Right lobe of liver (tissue), 6 donors: ENCODE measurements around the gene BAZ1B. TPM values are rescaled to one million over a fixed set of nuclear protein-coding genes. Genes with fewer than 3 reads are reported as not detected.
A peak's percentile ranks its signal among the peaks of the same experiment; 100 is the strongest.

Experiments used
- ATAC-seq, 4 donors: fragments of 200-7000 bp; cut with Tn5 transposase; one replicate each; pipeline ENCODE4 v1.9.1; 2020; ENCODE audit warnings: mild to moderate bottlenecking in 4 of 4, moderate library complexity in 4 of 4
- DNase-seq, 3 donors: peaks; one replicate each; pipeline ENCODE4 v3.0.0-alpha.2; 2020
- H3K27ac ChIP-seq, 3 donors: fragments of 200-600 bp; one replicate each; pipeline ENCODE4 v1.8.0; 2022
- H3K27me3 ChIP-seq, 2 donors: fragments of 200-600 bp; one replicate each; pipeline ENCODE4 v1.8.0; 2022
- H3K36me3 ChIP-seq, 4 donors: fragments of 200-600 bp; sonication (generic) in 1 of 4; one replicate each; pipeline versions ENCODE4 v1.5.1 to v1.8.0; 2017 to 2022; ENCODE audit warnings: control low read depth in 1 of 4
- H3K4me1 ChIP-seq, 4 donors: fragments of 200-600 bp; sonication (generic) in 1 of 4; one replicate each; pipeline versions ENCODE4 v1.5.1 to v1.8.0; 2017 to 2022; ENCODE audit warnings: control low read depth in 1 of 4
- H3K4me3 ChIP-seq, 3 donors: fragments of 200-600 bp; one replicate each; pipeline ENCODE4 v1.8.0; 2022
- H3K9me3 ChIP-seq, 4 donors: fragments of 200-600 bp; sonication (generic) in 1 of 4; one replicate each; pipeline versions ENCODE4 v1.5.1 to v1.8.0; 2017 to 2022; ENCODE audit warnings: control low read depth in 1 of 4
- POLR2A ChIP-seq: fragments of 450-650 bp; IDR thresholded peaks from one replicate; pipeline ENCODE4 v1.6.1; 2017; ENCODE audit warnings: antibody characterized with exemption, mild to moderate bottlenecking
- WGBS: methylation state at CpG from one replicate; pipeline ENCODE4 v1.1.6; 2018; ENCODE audit warnings: low coverage, low lambda C conversion rate; ENCODE audit not compliant: insufficient coverage; ENCODE audit errors: missing lambda C conversion rate; 5-methylcytosine and 5-hydroxymethylcytosine counted together
- intact Hi-C, 2 donors: fragments of 100-400 bp; cut with DNase I; formaldehyde crosslinking; loops; one replicate each; pipeline versions ENCODE4 v1.11.2 to v1.14.1; 2022
- total RNA-seq, 6 experiments: library from RNA; depleted of rRNA in 2 of 6; stranded (reverse); fragments of >200 nt in 2 of 6; fragmentation: NEBNext Ultra II Directional in 3 of 6; extraction: Animal tissue kit (Norgen Biotek cat#: 25700) in 3 of 6; gene quantifications; one replicate each; pipeline versions ENCODE4 v1.1.0 to v1.2.4, GENCODE V29; 2016 to 2023
- TF ChIP-seq, protein P1 (sequence below), 4 donors: fragments of 200-600 bp in 3 of 4; fragments of 450-650 bp in 1 of 4; IDR thresholded peaks; one replicate each; pipeline versions ENCODE4 v1.5.1 to v1.8.0; 2016 to 2022; ENCODE audit warnings: antibody characterized with exemption in 4 of 4, mild to moderate bottlenecking in 2 of 4
- donor health status: DM: no; HTN: yes; CAD: no.
- donor health status: DM: no; HTN: no; CAD: no.
- donor health status: DM: no; HTN: no; CAD: no.
- donor health status: DM: no; HTN: yes; CAD: no.
- donor health status: DM: no; HTN: yes; CAD: no.

The BAZ1B gene
- total RNA-seq, 6 experiments from 2014 or later = 19.3 to 26.2 (median 25.0) TPM

- Histone ChIP-seq H3K27ac (no peak overlapping the region), H3K9me3 (no peaks in the 10 kb centered on the region), H3K27me3 (no peaks in the 10 kb centered on the region), H3K4me1 (peaks cover 0 to 27% (median 13%) of the 10 kb centered on the region in 4 donors), H3K4me3 (no peak overlapping the region), H3K36me3 (peaks cover 0 to 32% (median 14%) of the 10 kb centered on the region in 4 donors)
- TF ChIP-seq, protein P1, sequence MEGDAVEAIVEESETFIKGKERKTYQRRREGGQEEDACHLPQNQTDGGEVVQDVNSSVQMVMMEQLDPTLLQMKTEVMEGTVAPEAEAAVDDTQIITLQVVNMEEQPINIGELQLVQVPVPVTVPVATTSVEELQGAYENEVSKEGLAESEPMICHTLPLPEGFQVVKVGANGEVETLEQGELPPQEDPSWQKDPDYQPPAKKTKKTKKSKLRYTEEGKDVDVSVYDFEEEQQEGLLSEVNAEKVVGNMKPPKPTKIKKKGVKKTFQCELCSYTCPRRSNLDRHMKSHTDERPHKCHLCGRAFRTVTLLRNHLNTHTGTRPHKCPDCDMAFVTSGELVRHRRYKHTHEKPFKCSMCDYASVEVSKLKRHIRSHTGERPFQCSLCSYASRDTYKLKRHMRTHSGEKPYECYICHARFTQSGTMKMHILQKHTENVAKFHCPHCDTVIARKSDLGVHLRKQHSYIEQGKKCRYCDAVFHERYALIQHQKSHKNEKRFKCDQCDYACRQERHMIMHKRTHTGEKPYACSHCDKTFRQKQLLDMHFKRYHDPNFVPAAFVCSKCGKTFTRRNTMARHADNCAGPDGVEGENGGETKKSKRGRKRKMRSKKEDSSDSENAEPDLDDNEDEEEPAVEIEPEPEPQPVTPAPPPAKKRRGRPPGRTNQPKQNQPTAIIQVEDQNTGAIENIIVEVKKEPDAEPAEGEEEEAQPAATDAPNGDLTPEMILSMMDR (IDR thresholded peaks at IDR 0.05) = no peak
- TF ChIP-seq POLR2A = no peak
- ATAC-seq = no peak
- intact Hi-C loops = no loop called here
- no peak for DNase-seq
- 88% methylated on average over 6 of the region's 6 CpGs for WGBS
Measured at GRCh38 chr7:73517241-73517995, 4.7 kb downstream of the BAZ1B start.

GRCh38 chr7:73515178-73515577, 6.9 kb downstream of the BAZ1B start:
- Histone ChIP-seq H3K27me3 (no peaks in the 10 kb centered on the region), H3K4me1 (peaks cover 0 to 19% (median 8%) of the 10 kb centered on the region in 4 donors), H3K27ac (no peak overlapping the region), H3K4me3 (no peak overlapping the region), H3K36me3 (peaks cover 0 to 38% (median 18%) of the 10 kb centered on the region in 4 donors), H3K9me3 (no peaks in the 10 kb centered on the region)
- intact Hi-C loops = no loop called here
- no peak for ATAC-seq
- DNase-seq = no peak
- no peak for TF ChIP-seq POLR2A
- TF ChIP-seq, protein P1 (IDR thresholded peaks at IDR 0.05) = no peak
- 89% methylated on average over 3 of the region's 3 CpGs for WGBS

GRCh38 chr7:73512018-73512780, 9.9 kb downstream of the BAZ1B start:
- Histone ChIP-seq H3K27ac (no peak overlapping the region), H3K4me1 (no peaks in the 10 kb centered on the region), H3K4me3 (no peak overlapping the region), H3K9me3 (no peaks in the 10 kb centered on the region), H3K27me3 (no peaks in the 10 kb centered on the region), H3K36me3 (peaks cover 0 to 63% (median 39%) of the 10 kb centered on the region in 4 donors)
- no peak for TF ChIP-seq POLR2A
- TF ChIP-seq, protein P1 (IDR thresholded peaks at IDR 0.05) = no peak
- DNase-seq (peak in 1 of 3 donors; percentile 22), ATAC-seq (peak in 2 of 4 donors; percentile 12 to 40)
- WGBS = 53% methylated on average over 8 of the region's 8 CpGs
- intact Hi-C loops = no loop called here

GRCh38 chr7:73509463-73509862, 12.6 kb downstream of the BAZ1B start:
- WGBS = 100% methylated on average over 3 of the region's 5 CpGs
- Histone ChIP-seq H3K9me3 (no peaks in the 10 kb centered on the region), H3K4me1 (no peaks in the 10 kb centered on the region), H3K27me3 (no peaks in the 10 kb centered on the region), H3K4me3 (no peak overlapping the region), H3K36me3 (peaks cover 0 to 68% (median 44%) of the 10 kb centered on the region in 4 donors), H3K27ac (no peak overlapping the region)
- no peak for TF ChIP-seq POLR2A
- ATAC-seq (no peak), DNase-seq (no peak)
- intact Hi-C loops = no loop called here

GRCh38 chr7:73507556-73507955, 14.5 kb downstream of the BAZ1B start:
- no peaks in the 10 kb centered on the region for H3K4me1 ChIP-seq
- no peak overlapping the region for H3K4me3 ChIP-seq
- H3K27ac ChIP-seq = no peak overlapping the region
- intact Hi-C loops = no loop called here
- H3K27me3 ChIP-seq = no peaks in the 10 kb centered on the region
- no peaks in the 10 kb centered on the region for H3K9me3 ChIP-seq
- no peak for ATAC-seq
- H3K36me3 ChIP-seq = peaks cover 0 to 80% (median 51%) of the 10 kb centered on the region in 4 donors
- 100% methylated on average over 2 of the region's 2 CpGs for WGBS
- no peak for DNase-seq
- no peak for TF ChIP-seq POLR2A
- TF ChIP-seq, protein P1 (IDR thresholded peaks at IDR 0.05) = no peak
